Neural cell (in vitro differentiated cells): ENCODE measurements around the gene MAPK10. TPM values are rescaled to one million over a fixed set of nuclear protein-coding genes. Genes with fewer than 3 reads are reported as not detected.

Experiments
- H2AFZ ChIP-seq: fragments of 200-600, 300-800 bp; sonication (generic), shearing (Covaris generic); 2 replicates; pipeline ENCODE4 v1.6.0; 2014; ENCODE audit warnings: low read depth, mild to moderate bottlenecking, antibody characterized with exemption, low read length, moderate library complexity
- H3F3A ChIP-seq: fragments of 200-600 bp; shearing (Covaris generic); 2 replicates; pipeline ENCODE4 v1.6.1; 2016; ENCODE audit warnings: mild to moderate bottlenecking, moderate library complexity, mixed read lengths, antibody characterized with exemption, low read length; ENCODE audit not compliant: insufficient read depth, poor library complexity, severe bottlenecking
- H3K27ac ChIP-seq: fragments of 200-600, 300-800 bp; sonication (generic), shearing (Covaris generic); 2 replicates; pipeline ENCODE4 v1.5.1; 2014; ENCODE audit warnings: mild to moderate bottlenecking, low read length, moderate library complexity
- H3K27me3 ChIP-seq: fragments of 300-800, 200-600 bp; sonication (generic), shearing (Covaris generic); 2 replicates; pipeline ENCODE4 v1.6.0; 2014; ENCODE audit warnings: mild to moderate bottlenecking, low read depth, low read length, moderate library complexity; ENCODE audit not compliant: insufficient read depth
- H3K36me3 ChIP-seq: fragments of 300-800, 200-600 bp; sonication (generic), shearing (Covaris generic); 2 replicates; pipeline ENCODE4 v1.5.1; 2014; ENCODE audit warnings: mild to moderate bottlenecking, antibody characterized with exemption, low read length, moderate library complexity; ENCODE audit not compliant: insufficient read depth
- H3K4me2 ChIP-seq: fragments of 300-800, 200-600 bp; sonication (generic), shearing (Covaris generic); 2 replicates; pipeline ENCODE4 v1.6.0; 2014; ENCODE audit warnings: mild to moderate bottlenecking, low read length
- H3K4me3 ChIP-seq: fragments of 300-800, 200-600 bp; sonication (generic), shearing (Covaris generic); 2 replicates; pipeline ENCODE4 v1.5.1; 2014; ENCODE audit warnings: mild to moderate bottlenecking, low read length, moderate library complexity
- H3K79me2 ChIP-seq: fragments of 200-600 bp; shearing (Covaris generic); replicated peaks from 2 replicates; pipeline ENCODE4 v1.6.0; 2014; ENCODE audit warnings: mild to moderate bottlenecking, low read length, moderate library complexity; ENCODE audit not compliant: insufficient read depth
- H3K9ac ChIP-seq: fragments of 300-800, 200-600 bp; sonication (generic), shearing (Covaris generic); 2 replicates; pipeline ENCODE4 v1.6.1; 2016; ENCODE audit warnings: mild to moderate bottlenecking, low read length, mixed read lengths
- H3K9me2 ChIP-seq: fragments of 200-600 bp; shearing (Covaris generic); 2 replicates; pipeline ENCODE4 v1.6.1; 2016; ENCODE audit warnings: mild to moderate bottlenecking, low read length, mixed read lengths; ENCODE audit not compliant: insufficient read depth
- H3K9me3 ChIP-seq: fragments of 200-600, 300-800 bp; sonication (generic), shearing (Covaris generic); 2 replicates; pipeline ENCODE4 v1.6.1; 2016; ENCODE audit warnings: mild to moderate bottlenecking, mixed run types, low read length, moderate library complexity, mixed read lengths
- H4K20me1 ChIP-seq: fragments of 200-600 bp; shearing (Covaris generic); 2 replicates; pipeline ENCODE4 v1.6.1; 2016; ENCODE audit warnings: mild to moderate bottlenecking, mixed run types; ENCODE audit not compliant: insufficient read depth
- EP300 ChIP-seq: fragments of 450-650 bp; conservative IDR thresholded peaks from 2 replicates; pipeline ENCODE4 v1.6.1; 2014; ENCODE audit warnings: antibody characterized with exemption, mild to moderate bottlenecking, moderate library complexity; ENCODE audit not compliant: poor library complexity, severe bottlenecking
- MXI1 ChIP-seq: fragments of 450-650 bp; conservative IDR thresholded peaks from 2 replicates; pipeline ENCODE4 v1.6.1; 2014; ENCODE audit warnings: antibody characterized with exemption, mild to moderate bottlenecking; ENCODE audit not compliant: poor library complexity, severe bottlenecking
- POLR2AphosphoS5 ChIP-seq: IDR thresholded peaks from 2 replicates; pipeline ENCODE4 v1.6.1; 2012
- RAD21 ChIP-seq: fragments of 450-650 bp; conservative IDR thresholded peaks from 2 replicates; pipeline ENCODE4 v1.6.1; 2014; ENCODE audit warnings: antibody characterized with exemption, mild to moderate bottlenecking, moderate library complexity
- SMC3 ChIP-seq: fragments of 450-650 bp; conservative IDR thresholded peaks from 2 replicates; pipeline ENCODE4 v1.6.1; 2014; ENCODE audit warnings: antibody characterized with exemption, mild to moderate bottlenecking, moderate library complexity; ENCODE audit not compliant: poor library complexity
- TAF1 ChIP-seq: IDR thresholded peaks from 2 replicates; pipeline ENCODE4 v1.6.1; 2012; ENCODE audit warnings: low read depth
- polyA plus RNA-seq: library from polyadenylated mRNA; depleted of rRNA; stranded (reverse); fragments of >200 nt; gene quantifications from 2 replicates; pipeline ENCODE4 v1.2.3, GENCODE V29; 2014
- TF ChIP-seq, protein P1 (sequence below): fragments of 450-650 bp; IDR thresholded peaks from 2 replicates; pipeline ENCODE4 v1.5.1; 2014; ENCODE audit warnings: antibody characterized with exemption, mild to moderate bottlenecking, moderate library complexity; ENCODE audit not compliant: poor library complexity, severe bottlenecking
- TF ChIP-seq, protein P2 (sequence below): IDR thresholded peaks from 2 replicates; pipeline ENCODE4 v1.6.1; 2012; ENCODE audit warnings: borderline replicate concordance

Gene MAPK10
- polyA plus RNA-seq, 1 donor from 2014 or later, result 91.9 TPM

DNA sequence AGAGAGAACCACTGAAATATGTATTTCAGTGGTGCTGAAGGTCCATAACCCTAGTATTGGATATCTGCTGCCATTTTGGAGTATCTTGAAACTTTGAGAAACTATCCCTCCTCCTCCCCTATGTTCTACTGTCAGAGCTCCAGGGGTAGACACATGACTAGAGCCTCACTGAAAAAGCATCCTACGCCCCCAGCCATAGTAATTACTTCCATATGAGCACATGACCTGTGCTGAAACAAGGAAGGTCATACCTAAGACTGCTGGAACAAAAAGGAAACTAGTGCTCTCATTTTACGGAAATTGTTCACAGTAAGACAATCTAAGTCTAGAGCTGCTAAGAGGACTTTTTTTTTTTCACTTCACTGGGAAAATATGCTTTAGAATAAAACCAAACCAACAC, 42.0 kb upstream of the MAPK10 start:
- no peaks in the 10 kb centered on the region for H3F3A ChIP-seq
- H3K4me3 ChIP-seq, result no peak overlapping the region
- no peaks in the 10 kb centered on the region for H4K20me1 ChIP-seq
- H3K9me3 ChIP-seq, result no peaks in the 10 kb centered on the region
- H3K27ac ChIP-seq, result no peak overlapping the region
- no peaks in the 10 kb centered on the region for H3K36me3 ChIP-seq
- no peaks in the 10 kb centered on the region for H3K9me2 ChIP-seq
- no peaks in the 10 kb centered on the region for H3K27me3 ChIP-seq
- TF ChIP-seq, protein P1, sequence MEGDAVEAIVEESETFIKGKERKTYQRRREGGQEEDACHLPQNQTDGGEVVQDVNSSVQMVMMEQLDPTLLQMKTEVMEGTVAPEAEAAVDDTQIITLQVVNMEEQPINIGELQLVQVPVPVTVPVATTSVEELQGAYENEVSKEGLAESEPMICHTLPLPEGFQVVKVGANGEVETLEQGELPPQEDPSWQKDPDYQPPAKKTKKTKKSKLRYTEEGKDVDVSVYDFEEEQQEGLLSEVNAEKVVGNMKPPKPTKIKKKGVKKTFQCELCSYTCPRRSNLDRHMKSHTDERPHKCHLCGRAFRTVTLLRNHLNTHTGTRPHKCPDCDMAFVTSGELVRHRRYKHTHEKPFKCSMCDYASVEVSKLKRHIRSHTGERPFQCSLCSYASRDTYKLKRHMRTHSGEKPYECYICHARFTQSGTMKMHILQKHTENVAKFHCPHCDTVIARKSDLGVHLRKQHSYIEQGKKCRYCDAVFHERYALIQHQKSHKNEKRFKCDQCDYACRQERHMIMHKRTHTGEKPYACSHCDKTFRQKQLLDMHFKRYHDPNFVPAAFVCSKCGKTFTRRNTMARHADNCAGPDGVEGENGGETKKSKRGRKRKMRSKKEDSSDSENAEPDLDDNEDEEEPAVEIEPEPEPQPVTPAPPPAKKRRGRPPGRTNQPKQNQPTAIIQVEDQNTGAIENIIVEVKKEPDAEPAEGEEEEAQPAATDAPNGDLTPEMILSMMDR, result no peak
- TF ChIP-seq POLR2AphosphoS5 (no peak), RAD21 (no peak), EP300 (no peak), TAF1 (no peak), MXI1 (no peak), SMC3 (no peak)
- TF ChIP-seq, protein P2, sequence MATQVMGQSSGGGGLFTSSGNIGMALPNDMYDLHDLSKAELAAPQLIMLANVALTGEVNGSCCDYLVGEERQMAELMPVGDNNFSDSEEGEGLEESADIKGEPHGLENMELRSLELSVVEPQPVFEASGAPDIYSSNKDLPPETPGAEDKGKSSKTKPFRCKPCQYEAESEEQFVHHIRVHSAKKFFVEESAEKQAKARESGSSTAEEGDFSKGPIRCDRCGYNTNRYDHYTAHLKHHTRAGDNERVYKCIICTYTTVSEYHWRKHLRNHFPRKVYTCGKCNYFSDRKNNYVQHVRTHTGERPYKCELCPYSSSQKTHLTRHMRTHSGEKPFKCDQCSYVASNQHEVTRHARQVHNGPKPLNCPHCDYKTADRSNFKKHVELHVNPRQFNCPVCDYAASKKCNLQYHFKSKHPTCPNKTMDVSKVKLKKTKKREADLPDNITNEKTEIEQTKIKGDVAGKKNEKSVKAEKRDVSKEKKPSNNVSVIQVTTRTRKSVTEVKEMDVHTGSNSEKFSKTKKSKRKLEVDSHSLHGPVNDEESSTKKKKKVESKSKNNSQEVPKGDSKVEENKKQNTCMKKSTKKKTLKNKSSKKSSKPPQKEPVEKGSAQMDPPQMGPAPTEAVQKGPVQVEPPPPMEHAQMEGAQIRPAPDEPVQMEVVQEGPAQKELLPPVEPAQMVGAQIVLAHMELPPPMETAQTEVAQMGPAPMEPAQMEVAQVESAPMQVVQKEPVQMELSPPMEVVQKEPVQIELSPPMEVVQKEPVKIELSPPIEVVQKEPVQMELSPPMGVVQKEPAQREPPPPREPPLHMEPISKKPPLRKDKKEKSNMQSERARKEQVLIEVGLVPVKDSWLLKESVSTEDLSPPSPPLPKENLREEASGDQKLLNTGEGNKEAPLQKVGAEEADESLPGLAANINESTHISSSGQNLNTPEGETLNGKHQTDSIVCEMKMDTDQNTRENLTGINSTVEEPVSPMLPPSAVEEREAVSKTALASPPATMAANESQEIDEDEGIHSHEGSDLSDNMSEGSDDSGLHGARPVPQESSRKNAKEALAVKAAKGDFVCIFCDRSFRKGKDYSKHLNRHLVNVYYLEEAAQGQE, result no peak
- H3K79me2 ChIP-seq, result no peaks in the 10 kb centered on the region
- no peak overlapping the region for H3K9ac ChIP-seq
- H2AFZ ChIP-seq, result no peak overlapping the region
- H3K4me2 ChIP-seq, result no peak overlapping the region

DNA sequence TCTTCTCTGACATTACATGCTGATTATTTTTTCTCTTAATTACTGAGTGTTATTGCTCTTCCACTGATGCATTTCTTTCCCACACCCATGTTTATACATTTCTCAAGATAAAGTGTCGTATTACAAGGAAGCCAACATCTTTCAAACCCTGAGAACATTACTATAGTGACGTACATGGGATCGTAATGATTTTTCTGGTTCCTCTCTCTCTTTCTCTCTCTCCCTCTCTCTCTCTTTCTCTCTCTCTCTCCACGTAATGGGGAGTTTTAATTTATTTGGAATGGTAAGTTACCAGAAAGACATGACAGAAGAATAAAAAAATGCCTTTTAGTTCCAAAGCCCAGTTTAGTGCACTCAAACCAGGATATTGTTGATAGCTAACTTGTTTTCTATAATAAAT, 40.4 kb upstream of the MAPK10 start:
- TF ChIP-seq, protein P1, result no peak
- no peaks in the 10 kb centered on the region for H3K79me2 ChIP-seq
- H3K9ac ChIP-seq, result no peak overlapping the region
- H3K36me3 ChIP-seq, result no peaks in the 10 kb centered on the region
- no peaks in the 10 kb centered on the region for H3F3A ChIP-seq
- H3K9me2 ChIP-seq, result no peaks in the 10 kb centered on the region
- H2AFZ ChIP-seq, result no peak overlapping the region
- no peaks in the 10 kb centered on the region for H3K27me3 ChIP-seq
- H3K4me3 ChIP-seq, result no peak overlapping the region
- no peaks in the 10 kb centered on the region for H3K9me3 ChIP-seq
- no peak overlapping the region for H3K27ac ChIP-seq
- H4K20me1 ChIP-seq, result no peaks in the 10 kb centered on the region
- no peak overlapping the region for H3K4me2 ChIP-seq
